ENCODE results near the gene CAPZA1. TPM values are rescaled to one million over a fixed set of nuclear protein-coding genes. Genes with fewer than 3 reads are reported as not detected.

CAPZA1 gene
- total and polyA plus RNA-seq, 2 of the 8 experiments (the other 6 are each of a cell fraction or from before 2014, with no cell fraction given), result 48.9 to 107 TPM

GRCh38 chr1:112695276-112695675 lies 75.6 kb downstream of the CAPZA1 start:
- Histone ChIP-seq H2BK20ac (ENCODE audit: low read length) (no peak overlapping the region), H2BK120ac (replicated peaks; ENCODE audit: low read depth, low read length) (no peak overlapping the region), H3K23ac (ENCODE audit: insufficient read length) (no peak overlapping the region), H4K20me1 (replicated peaks in 1 of 2; ENCODE audit: control insufficient read depth in 1 of 2, insufficient read depth in 2 of 2, low read length in 2 of 2) (peaks cover 5 to 23% of the 10 kb centered on the region in 2 experiments), H2AFZ (ENCODE audit: low read length) (no peak overlapping the region), H3K56ac (replicated peaks; ENCODE audit: insufficient read length, low read depth, low read length) (no peak overlapping the region), H3K36me3 (ENCODE audit: control insufficient read depth in 2 of 4, insufficient read depth in 4 of 4, low read length in 3 of 4) (peaks cover 18 to 60% (median 34%) of the 10 kb centered on the region in 4 experiments), H3K4me2 (ENCODE audit: insufficient read depth in 1 of 2, low read depth in 2 of 2, low read length in 2 of 2) (no peak overlapping the region), H3K27me3 (replicated peaks in 1 of 4; ENCODE audit: control insufficient read depth in 3 of 4, extremely low read depth in 1 of 4, insufficient read depth in 3 of 4, low read length in 3 of 4) (peaks cover 0 to 2% (median 0%) of the 10 kb centered on the region in 4 experiments; a peak in 1 of 7 replicates), H3K79me1 (ENCODE audit: low read depth, low read length) (no peaks in the 10 kb centered on the region), H3K18ac (ENCODE audit: extremely low read depth, low read length) (no peak overlapping the region), H3K4ac (replicated peaks; ENCODE audit: insufficient read length, low read depth, low read length) (no peak overlapping the region), H3K4me3 (ENCODE audit: extremely low read depth in 1 of 4, insufficient read depth in 2 of 4, low read depth in 3 of 4, low read length in 4 of 4) (no peak overlapping the region), H3K14ac (ENCODE audit: insufficient read length) (no peak overlapping the region), H3K4me1 (replicated peaks in 1 of 4; ENCODE audit: control insufficient read depth in 3 of 4, insufficient read depth in 4 of 4, low read length in 3 of 4) (peaks cover 3 to 21% (median 10%) of the 10 kb centered on the region in 4 experiments; a peak in 6 of 7 replicates), H4K5ac (ENCODE audit: insufficient read length, low read depth, low read length) (no peak overlapping the region), H2AK5ac (ENCODE audit: low read depth, low read length) (no peak overlapping the region), H3K27ac (ENCODE audit: low read depth, low read length) (no peak overlapping the region), H4K8ac (ENCODE audit: extremely low read depth, insufficient read depth, low read length) (no peak overlapping the region), H4K91ac (replicated peaks; ENCODE audit: insufficient read length, low read length) (no peak overlapping the region), H3K23me2 (ENCODE audit: low read depth, low read length) (no peaks in the 10 kb centered on the region), H3K9ac (replicated peaks in 1 of 4; ENCODE audit: extremely low read depth in 1 of 4, low read depth in 3 of 4, low read length in 3 of 4) (no peak overlapping the region), H3K79me2 (ENCODE audit: control insufficient read depth in 1 of 2, insufficient read depth in 2 of 2, low read length in 2 of 2) (no peaks in the 10 kb centered on the region), H2BK15ac (ENCODE audit: low read length) (no peak overlapping the region), H2BK12ac (ENCODE audit: low read depth, low read length) (no peak overlapping the region), H2BK5ac (ENCODE audit: low read depth, low read length) (no peak overlapping the region), H3K9me3 (ENCODE audit: insufficient read depth in 2 of 2, low read depth in 1 of 2, low read length in 1 of 2) (no peaks in the 10 kb centered on the region)
- whole genome bisulfite sequencing, 2 experiments (ENCODE audit: extremely low coverage in 1 of 2, insufficient coverage in 1 of 2, insufficient read length in 1 of 2, insufficient replicate concordance in 2 of 2, low coverage in 1 of 2, low lambda C conversion rate in 2 of 2, missing lambda C conversion rate in 1 of 2), result 94% methylated on average over 9 of the region's 9 CpGs; no CpG with 5 or more reads in 1 of the 2 experiments
- DNase-seq (ENCODE audit: low read depth in 1 of 2, low spot score in 2 of 2) (no peak), FAIRE-seq (no peak)
- CTCF ChIA-PET (ENCODE audit: partially characterized antibody), result interaction anchor here (0.6 kb wide), 1 partner anchor 182 kb away, joined by 3 read pairs; no protein-coding TSS in a partner anchor
- no peak for TF ChIP-seq MAX (IDR thresholded peaks at IDR 0.05)
- no peak for TF ChIP-seq TCF12 (IDR thresholded peaks at IDR 0.05; ENCODE audit: low read depth, low read length)
- no peak for TF ChIP-seq FOSL1 (IDR thresholded peaks at IDR 0.05; ENCODE audit: insufficient read depth, low read depth, low read length)
- TF ChIP-seq USF2 (IDR thresholded peaks at IDR 0.05; ENCODE audit: low read length), result no peak
- no peak for TF ChIP-seq SUZ12 (IDR thresholded peaks at IDR 0.05; ENCODE audit: low read length)
- TF ChIP-seq HDAC6 (IDR thresholded peaks at IDR 0.05; ENCODE audit: low read depth, low read length), result no peak
- no peak for TF ChIP-seq CTBP2 (IDR thresholded peaks at IDR 0.05; ENCODE audit: borderline replicate concordance, insufficient read depth, insufficient read length, low read length)
- no peak for TF ChIP-seq KDM1A (IDR thresholded peaks at IDR 0.05; ENCODE audit: borderline replicate concordance, low read length)
- no peak for TF ChIP-seq NANOG (IDR thresholded peaks at IDR 0.05; ENCODE audit: insufficient read depth, low read depth, low read length, poor library complexity, severe bottlenecking)
- TF ChIP-seq SP4 (IDR thresholded peaks at IDR 0.05; ENCODE audit: low read length), result no peak
- TF ChIP-seq CBX5 (IDR thresholded peaks at IDR 0.05; ENCODE audit: low read depth, low read length), result no peak
- POLR2A ChIA-PET (ENCODE audit: partially characterized antibody), result interaction anchor here (6.8 kb wide), 1 partner anchor 21 kb away, joined by 76 read pairs; the partner anchor contains the start of gene MOV10
